Endothelial cell of umbilical vein (primary cell): ENCODE measurements around the gene FYN.

Experiments
- CTCF ChIP-seq, 2 donors: IDR thresholded peaks; 1 replicate in 1 of 2; 2 replicates in 1 of 2; pipeline ENCODE4 v1.5.1; 2011; ENCODE audit warnings: low read length in 2 of 2, mild to moderate bottlenecking in 2 of 2, moderate library complexity in 2 of 2, control low read depth in 1 of 2, inconsistent platforms in 1 of 2, low read depth in 1 of 2; ENCODE audit not compliant: insufficient read depth in 1 of 2; ENCODE audit errors: extremely low read depth in 1 of 2
- POLR2A ChIP-seq: IDR thresholded peaks from 2 replicates; pipeline ENCODE4 v1.6.1; 2012; ENCODE audit warnings: low read depth, mild to moderate bottlenecking, control low read depth, low read length

DNA sequence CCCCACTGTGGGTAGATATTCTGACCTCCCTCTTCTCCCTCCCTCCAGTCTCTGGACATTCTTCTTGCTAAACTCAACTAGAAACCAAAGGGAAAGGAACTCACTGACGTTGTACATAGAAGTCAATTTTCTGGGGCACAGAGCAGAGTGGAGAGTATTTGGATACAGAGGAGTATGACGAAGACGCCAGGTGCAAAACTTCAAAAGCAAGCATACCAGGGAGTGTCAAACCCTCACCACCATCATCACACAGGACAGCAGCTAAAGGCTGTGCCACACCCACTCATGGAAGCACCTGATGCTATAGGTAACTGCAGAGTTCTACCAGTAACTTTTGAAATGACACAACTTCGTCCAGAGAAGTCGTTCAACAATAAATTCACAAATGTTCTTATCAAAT is 64.8 kb downstream of the FYN start:
- TF ChIP-seq CTCF (IDR thresholded peaks at IDR 0.05; ENCODE audit: extremely low read depth in 1 of 2, insufficient read depth in 1 of 2, low read depth in 1 of 2, low read length in 2 of 2) (no peak), POLR2A (no peak)
